Memory B cell (primary cell): ENCODE data around the gene SLC5A11.
A peak's percentile ranks its signal among the peaks of the same experiment; 100 is the strongest.
"Not testable (repeated sequence)": the region's sequence is repeated elsewhere in the genome, so short reads cannot be mapped to it uniquely, and the experiment has no call there.

ENCODE experiments used
- ATAC-seq: fragments of 150-1000 bp; cut with Tn5 transposase; 2 replicates; pipeline ENCODE4 v1.10.0; 2021; ENCODE audit warnings: low read depth, mild to moderate bottlenecking, moderate library complexity
- DNase-seq, 2 donors: peaks; one replicate each; pipeline ENCODE4 v3.0.0; 2022; ENCODE audit warnings: low spot score in 2 of 2
- H3K27ac Mint-ChIP-seq: one replicate; pipeline ENCODE4 v1.8.0; 2022; ENCODE audit warnings: mild to moderate bottlenecking, moderate library complexity, mixed read lengths
- H3K27me3 Mint-ChIP-seq: one replicate; pipeline ENCODE4 v1.8.0; 2022; ENCODE audit warnings: mixed read lengths
- H3K36me3 Mint-ChIP-seq: one replicate; pipeline ENCODE4 v1.8.0; 2022; ENCODE audit warnings: mild to moderate bottlenecking, mixed read lengths
- H3K4me1 Mint-ChIP-seq: one replicate; pipeline ENCODE4 v1.8.0; 2022; ENCODE audit warnings: mixed read lengths
- H3K4me3 Mint-ChIP-seq: one replicate; pipeline ENCODE4 v1.8.0; 2022; ENCODE audit warnings: mild to moderate bottlenecking, moderate library complexity, mixed read lengths
- H3K9me3 Mint-ChIP-seq: one replicate; pipeline ENCODE4 v1.8.0; 2022; ENCODE audit warnings: mixed read lengths

Gene SLC5A11

GRCh38 chr16:24825696-24826095 is 20.1 kb upstream of the SLC5A11 start:
- no peaks in the 10 kb centered on the region for H3K9me3 Mint-ChIP-seq
- ATAC-seq (no peak), DNase-seq (no peak)
- H3K4me3 Mint-ChIP-seq: no peak overlapping the region
- no peaks in the 10 kb centered on the region for H3K27me3 Mint-ChIP-seq
- peak overlapping the region; percentile 12 for H3K27ac Mint-ChIP-seq
- H3K4me1 Mint-ChIP-seq: no peaks in the 10 kb centered on the region
- peaks cover 40% of the 10 kb centered on the region for H3K36me3 Mint-ChIP-seq

- no peak overlapping the region for H3K4me3 Mint-ChIP-seq
- H3K27me3 Mint-ChIP-seq: no peaks in the 10 kb centered on the region
- no peaks in the 10 kb centered on the region for H3K9me3 Mint-ChIP-seq
- no peak for DNase-seq
- peaks cover 37% of the 10 kb centered on the region for H3K36me3 Mint-ChIP-seq
- no peak for ATAC-seq
- peak overlapping the region; percentile 12 for H3K27ac Mint-ChIP-seq
- no peaks in the 10 kb centered on the region for H3K4me1 Mint-ChIP-seq
These were observed 19.6 kb upstream of the SLC5A11 start for GRCh38 chr16:24826096-24826690.

GRCh38 chr16:24826817-24827566 is 18.8 kb upstream of the SLC5A11 start:
- Mint-ChIP-seq H3K36me3 (peaks cover 32% of the 10 kb centered on the region), H3K9me3 (no peaks in the 10 kb centered on the region), H3K27me3 (no peaks in the 10 kb centered on the region), H3K4me1 (no peaks in the 10 kb centered on the region), H3K4me3 (no peak overlapping the region), H3K27ac (no peak overlapping the region)
- no peak for ATAC-seq
- no peak for DNase-seq

GRCh38 chr16:24829153-24829552 is 16.6 kb upstream of the SLC5A11 start:
- Mint-ChIP-seq H3K4me3 (no peak overlapping the region), H3K36me3 (peaks cover 21% of the 10 kb centered on the region), H3K27ac (no peak overlapping the region), H3K4me1 (no peaks in the 10 kb centered on the region), H3K27me3 (no peaks in the 10 kb centered on the region), H3K9me3 (no peaks in the 10 kb centered on the region)
- ATAC-seq (no peak), DNase-seq (no peak)

- Mint-ChIP-seq H3K27me3 (no peaks in the 10 kb centered on the region), H3K9me3 (no peaks in the 10 kb centered on the region), H3K27ac (no peak overlapping the region), H3K36me3 (peaks cover 6% of the 10 kb centered on the region), H3K4me3 (no peak overlapping the region), H3K4me1 (no peaks in the 10 kb centered on the region)
- no peak for DNase-seq
- ATAC-seq: no peak
These were observed 12.4 kb upstream of the SLC5A11 start for GRCh38 chr16:24833352-24833751.

GRCh38 chr16:24834459-24835335 is 11.1 kb upstream of the SLC5A11 start:
- DNase-seq (no peak), ATAC-seq (no peak)
- no peak overlapping the region for H3K4me3 Mint-ChIP-seq
- H3K9me3 Mint-ChIP-seq: no peaks in the 10 kb centered on the region
- no peak overlapping the region for H3K27ac Mint-ChIP-seq
- peaks cover 6% of the 10 kb centered on the region for H3K36me3 Mint-ChIP-seq
- H3K27me3 Mint-ChIP-seq: no peaks in the 10 kb centered on the region
- no peaks in the 10 kb centered on the region for H3K4me1 Mint-ChIP-seq

GRCh38 chr16:24836836-24837235 is 8.9 kb upstream of the SLC5A11 start:
- Mint-ChIP-seq H3K4me3 (no peak overlapping the region), H3K9me3 (no peaks in the 10 kb centered on the region), H3K27me3 (no peaks in the 10 kb centered on the region), H3K36me3 (peaks cover 6% of the 10 kb centered on the region), H3K4me1 (no peaks in the 10 kb centered on the region), H3K27ac (no peak overlapping the region)
- DNase-seq (no peak), ATAC-seq (no peak)

GRCh38 chr16:24837969-24838368 is 7.8 kb upstream of the SLC5A11 start:
- no peaks in the 10 kb centered on the region for H3K4me1 Mint-ChIP-seq
- DNase-seq: no peak
- H3K36me3 Mint-ChIP-seq: peaks cover 2% of the 10 kb centered on the region
- no peak for ATAC-seq
- no peak overlapping the region for H3K27ac Mint-ChIP-seq
- H3K9me3 Mint-ChIP-seq: no peaks in the 10 kb centered on the region
- no peak overlapping the region for H3K4me3 Mint-ChIP-seq
- no peaks in the 10 kb centered on the region for H3K27me3 Mint-ChIP-seq

- no peak overlapping the region for H3K27ac Mint-ChIP-seq
- peaks cover 2% of the 10 kb centered on the region for H3K36me3 Mint-ChIP-seq
- DNase-seq (no peak), ATAC-seq (no peak)
- H3K4me1 Mint-ChIP-seq: no peaks in the 10 kb centered on the region
- no peaks in the 10 kb centered on the region for H3K9me3 Mint-ChIP-seq
- H3K4me3 Mint-ChIP-seq: no peak overlapping the region
- H3K27me3 Mint-ChIP-seq: no peaks in the 10 kb centered on the region
These were observed 7.1 kb upstream of the SLC5A11 start for GRCh38 chr16:24838554-24839266.

GRCh38 chr16:24839347-24839972 is 6.3 kb upstream of the SLC5A11 start:
- no peaks in the 10 kb centered on the region for H3K4me1 Mint-ChIP-seq
- H3K9me3 Mint-ChIP-seq: no peaks in the 10 kb centered on the region
- no peak overlapping the region for H3K4me3 Mint-ChIP-seq
- no peak for DNase-seq
- peaks cover 5% of the 10 kb centered on the region for H3K36me3 Mint-ChIP-seq
- no peaks in the 10 kb centered on the region for H3K27me3 Mint-ChIP-seq
- H3K27ac Mint-ChIP-seq: no peak overlapping the region
- no peak for ATAC-seq

- H3K9me3 Mint-ChIP-seq: no peaks in the 10 kb centered on the region
- DNase-seq (no peak), ATAC-seq (no peak)
- no peak overlapping the region for H3K4me3 Mint-ChIP-seq
- H3K27me3 Mint-ChIP-seq: peaks cover 1% of the 10 kb centered on the region
- H3K27ac Mint-ChIP-seq: no peak overlapping the region
- no peaks in the 10 kb centered on the region for H3K4me1 Mint-ChIP-seq
- H3K36me3 Mint-ChIP-seq: peaks cover 4% of the 10 kb centered on the region
These were observed 4.5 kb upstream of the SLC5A11 start for GRCh38 chr16:24841291-24841690.

GRCh38 chr16:24844101-24845030 is 1.4 kb upstream of the SLC5A11 start:
- Mint-ChIP-seq H3K9me3 (no peaks in the 10 kb centered on the region), H3K27me3 (peaks cover 4% of the 10 kb centered on the region), H3K4me3 (no peak overlapping the region), H3K4me1 (no peaks in the 10 kb centered on the region), H3K27ac (no peak overlapping the region), H3K36me3 (peaks cover 6% of the 10 kb centered on the region)
- DNase-seq (no peak), ATAC-seq (no peak)

GRCh38 chr16:24845031-24845365 is 765 bp upstream of the SLC5A11 start:
- not testable (repeated sequence) for H3K27ac Mint-ChIP-seq, H3K36me3 Mint-ChIP-seq, H3K4me3 Mint-ChIP-seq, DNase-seq, ATAC-seq, H3K9me3 Mint-ChIP-seq, H3K27me3 Mint-ChIP-seq, H3K4me1 Mint-ChIP-seq
